ENCODE measurements around the gene STARD7. TPM values are rescaled to one million over a fixed set of nuclear protein-coding genes. Genes with fewer than 3 reads are reported as not detected.

STARD7 gene
- total RNA-seq, 1 donor from 2014 or later = 238 TPM

GRCh38 chr2:96137321-96138178 lies 71.1 kb downstream of the STARD7 start:
- no peak for DNase-seq (ENCODE audit: low read depth in 2 of 2)

GRCh38 chr2:96136129-96136720 lies 72.4 kb downstream of the STARD7 start:
- no peak for DNase-seq (ENCODE audit: low read depth in 2 of 2)

- DNase-seq (ENCODE audit: low read depth in 2 of 2) = no peak
These were observed 73.0 kb downstream of the STARD7 start for GRCh38 chr2:96135621-96136020.

GRCh38 chr2:96135171-96135570 lies 73.5 kb downstream of the STARD7 start:
- DNase-seq (ENCODE audit: low read depth in 2 of 2) = no peak

Other genes starting within 250 kb of the STARD7 start
- 18.8 and 27.5 TPM in 2 replicates for gene ANKRD36C, start 217.0 kb downstream of the STARD7 start, total RNA-seq
- gene GPAT2, start 173.9 kb downstream of the STARD7 start, total RNA-seq = 5.6 and 14.3 TPM in 2 replicates
- under 0.01 TPM in 2 replicates for gene ADRA2B, start 92.3 kb downstream of the STARD7 start, total RNA-seq
- gene ASTL, start 70.3 kb downstream of the STARD7 start, total RNA-seq = not detected in 2 replicates
- gene DUSP2, start 63.4 kb downstream of the STARD7 start, total RNA-seq = 0.26 and 0.76 TPM in 2 replicates
- gene TMEM127, start 57.2 kb upstream of the STARD7 start, total RNA-seq = 17.8 and 25.8 TPM in 2 replicates
- 84.2 and 100 TPM in 2 replicates for gene CIAO1, start 57.4 kb upstream of the STARD7 start, total RNA-seq
- gene SNRNP200, start 96.7 kb upstream of the STARD7 start, total RNA-seq = 47.8 and 65.4 TPM in 2 replicates
- 4.0 and 4.4 TPM in 2 replicates for gene ITPRIPL1, start 116.5 kb upstream of the STARD7 start, total RNA-seq
- gene NCAPH, start 126.9 kb upstream of the STARD7 start, total RNA-seq = 7.6 and 16.3 TPM in 2 replicates